ENCODE data around the gene GALNTL6.
"Not testable (repeated sequence)": the region's sequence is repeated elsewhere in the genome, so short reads cannot be mapped to it uniquely, and the experiment has no call there.

The GALNTL6 gene

DNA sequence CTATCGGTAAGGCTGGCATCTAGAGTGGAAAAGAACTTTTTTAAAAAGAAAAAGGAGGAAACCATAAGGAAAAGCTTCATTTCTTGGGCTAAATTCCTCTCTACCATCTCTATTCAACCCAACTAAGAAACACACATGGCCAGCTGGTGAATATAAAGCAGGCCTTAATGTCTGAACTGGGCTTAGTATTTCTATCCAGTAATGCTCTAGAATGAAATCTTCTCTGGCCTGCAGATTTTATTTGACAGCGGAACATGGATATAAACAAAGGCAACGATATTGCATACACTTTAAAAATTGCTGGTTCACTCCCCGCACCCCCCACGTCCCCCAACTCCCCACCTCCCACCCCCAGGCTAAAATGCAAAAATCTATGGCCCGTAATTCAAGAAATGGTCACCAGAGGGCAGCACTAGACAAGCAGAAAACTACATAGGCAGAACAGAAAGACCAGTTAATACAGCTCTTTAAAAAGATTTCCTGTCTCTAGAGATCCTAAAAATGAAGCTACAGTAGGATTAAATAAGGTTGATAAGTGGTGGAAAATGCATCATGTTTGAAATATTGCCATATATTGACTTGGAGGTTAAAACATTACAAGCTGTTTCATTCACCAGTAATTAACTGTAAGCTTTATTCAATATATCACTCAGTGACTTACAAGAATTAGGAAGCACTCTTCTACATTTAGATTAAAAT, 1200.2 kb downstream of the GALNTL6 start:
- peak in 1 of 2 donors; percentile 15 for DNase-seq (ENCODE audit: low read depth in 2 of 2)

DNA sequence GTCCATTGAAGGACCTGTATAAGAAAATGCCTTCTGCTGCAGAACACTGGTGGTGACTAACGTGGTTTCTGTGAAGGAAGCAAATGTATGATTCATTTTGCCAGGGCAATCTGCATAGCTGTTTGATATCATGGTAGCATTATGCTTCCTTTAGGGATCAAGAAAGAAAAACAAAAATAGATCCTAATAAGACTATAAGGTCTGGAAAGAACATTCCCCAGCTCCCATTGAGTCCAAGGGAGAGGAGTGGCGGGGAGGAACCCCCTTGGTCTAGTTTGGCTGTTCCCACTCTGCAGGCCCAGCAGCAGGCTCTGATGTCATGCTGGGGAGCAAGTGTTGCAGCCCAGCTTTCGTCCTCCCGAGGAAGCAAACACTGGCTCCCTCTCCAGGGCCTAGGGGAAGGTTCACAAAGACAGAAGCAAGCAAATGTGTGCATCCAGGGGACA, 1200.9 kb downstream of the GALNTL6 start:
- no peak for DNase-seq (ENCODE audit: low read depth in 2 of 2)

DNA sequence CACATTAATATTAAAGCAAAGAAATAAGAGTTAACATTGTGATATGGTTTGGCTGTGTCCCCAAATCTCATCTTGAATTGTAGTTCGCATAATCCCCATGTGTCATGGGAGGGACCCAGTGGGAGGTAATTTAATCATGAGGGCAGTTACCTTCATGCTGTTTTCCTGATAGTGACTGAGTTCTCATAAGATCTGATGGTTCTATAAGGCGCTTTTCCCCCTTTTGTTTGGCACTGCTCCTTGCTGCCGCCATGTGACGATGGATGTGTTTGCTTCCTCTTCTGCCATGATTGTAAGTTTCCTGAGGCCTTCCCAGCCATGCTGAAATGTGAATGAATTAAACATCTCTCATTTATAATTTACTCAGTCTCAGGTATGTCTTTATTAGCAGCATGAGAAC, 1201.6 kb downstream of the GALNTL6 start:
- DNase-seq (ENCODE audit: low read depth in 2 of 2), result no peak

DNA sequence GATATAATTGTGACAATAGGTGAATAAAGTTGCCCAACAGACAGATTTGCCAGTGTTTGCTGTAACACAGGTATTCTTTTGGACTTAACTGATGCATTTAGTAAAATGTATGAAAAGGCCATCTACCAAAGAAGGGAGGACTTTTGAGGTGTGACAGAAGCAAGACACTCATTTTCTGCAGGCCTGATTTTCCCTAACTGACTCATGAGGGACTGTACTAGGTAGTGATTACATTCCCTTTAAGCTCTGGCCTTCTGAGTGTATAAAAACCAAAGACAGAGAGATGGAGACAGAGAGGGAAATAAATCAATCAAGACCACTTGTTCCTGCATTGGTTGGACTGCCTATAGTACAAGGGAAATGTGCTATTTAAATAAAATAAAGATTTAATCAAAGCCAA, 1204.6 kb downstream of the GALNTL6 start:
- DNase-seq (ENCODE audit: low read depth in 2 of 2), result no peak

DNA sequence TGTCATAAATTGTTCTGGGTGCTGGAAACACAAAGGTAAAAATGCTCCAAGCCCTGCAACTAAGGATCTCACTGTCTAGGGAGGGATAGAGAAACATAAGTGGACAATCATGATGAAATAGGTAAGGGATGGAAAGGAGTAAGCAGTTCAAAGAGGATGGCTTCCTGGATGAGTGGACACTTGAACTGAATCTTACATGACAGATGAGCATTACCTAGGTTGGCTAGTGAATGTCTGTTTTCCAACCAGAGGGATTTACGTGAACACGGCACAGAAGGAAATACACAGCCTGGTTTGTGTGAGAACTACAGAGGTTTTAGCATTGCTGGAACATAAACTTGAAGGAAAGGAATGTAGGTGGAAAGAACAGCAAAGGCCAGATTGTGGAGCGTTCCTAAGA, 1205.2 kb downstream of the GALNTL6 start:
- DNase-seq (ENCODE audit: low read depth in 2 of 2), result no peak

DNA sequence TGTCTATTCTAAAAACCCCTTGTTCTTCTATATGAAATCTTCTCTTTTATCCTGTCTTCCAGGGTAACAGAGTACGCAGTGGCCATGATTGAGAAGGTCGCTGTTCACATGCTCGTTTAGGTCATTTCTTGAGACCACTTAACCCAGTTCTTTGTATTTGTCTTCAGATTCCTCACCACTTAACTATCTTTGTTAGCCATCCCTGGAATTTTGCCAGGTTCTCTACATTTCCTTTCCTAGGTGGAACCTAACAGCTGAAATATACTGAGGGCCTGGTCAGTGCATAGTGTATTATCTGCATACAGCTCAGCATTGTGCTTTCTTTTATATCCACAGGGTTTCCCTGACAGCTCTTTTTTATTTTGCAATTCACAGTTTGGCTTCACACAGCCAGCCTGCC, 1206.5 kb downstream of the GALNTL6 start:
- DNase-seq (ENCODE audit: low read depth in 2 of 2), result no peak

DNA sequence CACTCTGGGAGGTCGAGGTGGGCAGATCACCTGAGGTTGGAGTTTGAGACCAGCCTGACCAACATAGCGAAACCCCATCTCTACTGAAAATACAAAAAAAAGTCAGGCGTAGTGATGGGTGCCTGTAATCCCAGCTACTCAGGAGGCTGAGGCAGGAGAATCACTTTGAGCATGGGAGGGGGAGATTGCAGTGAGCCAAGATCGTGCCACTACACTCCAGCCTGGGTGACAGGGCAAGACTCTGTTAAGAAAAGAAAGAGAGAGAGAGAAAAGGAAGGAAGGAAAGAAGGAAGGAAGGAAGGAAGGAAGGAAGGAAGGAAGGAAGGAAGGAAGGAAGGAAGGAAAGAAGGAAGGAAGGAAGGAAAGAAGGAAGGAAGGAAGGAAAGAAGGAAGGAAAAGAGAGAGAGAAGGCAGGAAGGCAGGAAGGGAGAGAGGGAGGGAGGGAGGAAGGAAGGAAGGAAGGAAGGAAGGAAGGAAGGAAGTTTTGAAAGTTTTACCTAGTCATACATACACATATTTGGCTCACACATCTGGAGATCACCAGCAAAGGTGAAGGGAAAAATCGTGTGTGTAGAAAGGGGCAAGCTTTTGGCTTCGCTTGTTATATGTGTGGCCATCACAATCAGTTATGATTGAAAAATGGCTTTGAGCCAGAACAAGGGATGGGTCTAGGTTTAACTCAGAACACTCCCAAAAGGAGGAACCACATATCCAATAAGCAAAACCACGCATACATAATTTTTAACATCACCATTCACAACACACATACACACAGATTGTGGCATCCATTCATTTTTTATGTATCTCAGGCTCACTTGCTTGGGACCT, 1208.8 kb downstream of the GALNTL6 start:
- DNase-seq (ENCODE audit: low read depth in 2 of 2), result not testable (repeated sequence)

DNA sequence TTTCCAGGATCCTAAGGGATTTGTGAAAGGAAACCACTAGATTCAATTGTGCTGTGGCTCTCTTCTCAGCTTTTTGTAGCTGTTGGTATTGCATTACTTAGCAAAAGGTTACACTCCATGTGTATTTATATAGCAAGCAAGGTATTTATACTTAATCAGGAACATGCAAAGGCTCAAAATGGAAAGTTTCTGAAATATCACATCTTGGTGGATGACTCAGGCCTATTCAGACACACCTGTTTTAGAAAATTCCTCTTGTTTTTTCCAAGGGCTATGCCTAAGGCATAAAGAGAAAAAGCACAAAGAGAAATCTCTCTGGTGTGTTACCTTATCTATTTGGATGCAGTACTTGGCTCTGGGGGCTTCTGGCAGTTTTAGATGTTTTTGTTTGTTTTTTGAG, 1211.0 kb downstream of the GALNTL6 start:
- DNase-seq (ENCODE audit: low read depth in 2 of 2), result no peak

DNA sequence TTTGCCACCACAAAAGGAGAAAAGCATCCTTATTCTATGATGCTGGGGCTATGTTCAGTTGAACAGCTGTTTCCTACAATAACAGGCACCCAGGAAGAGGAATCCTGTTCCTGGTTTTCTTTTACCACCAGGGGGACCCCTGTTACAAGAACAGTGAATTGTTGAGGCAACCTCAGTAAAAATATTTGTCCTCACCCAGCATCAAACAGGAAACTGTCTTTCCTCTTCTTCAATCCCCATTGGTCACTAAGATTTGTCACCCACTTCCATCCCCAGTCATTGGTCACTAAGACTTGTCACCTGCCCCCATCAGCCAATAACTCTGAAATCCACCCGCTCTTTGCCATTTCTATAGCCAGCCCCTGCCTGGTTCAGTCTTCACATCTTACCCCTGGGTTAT, 1211.9 kb downstream of the GALNTL6 start:
- DNase-seq (ENCODE audit: low read depth in 2 of 2), result no peak

DNA sequence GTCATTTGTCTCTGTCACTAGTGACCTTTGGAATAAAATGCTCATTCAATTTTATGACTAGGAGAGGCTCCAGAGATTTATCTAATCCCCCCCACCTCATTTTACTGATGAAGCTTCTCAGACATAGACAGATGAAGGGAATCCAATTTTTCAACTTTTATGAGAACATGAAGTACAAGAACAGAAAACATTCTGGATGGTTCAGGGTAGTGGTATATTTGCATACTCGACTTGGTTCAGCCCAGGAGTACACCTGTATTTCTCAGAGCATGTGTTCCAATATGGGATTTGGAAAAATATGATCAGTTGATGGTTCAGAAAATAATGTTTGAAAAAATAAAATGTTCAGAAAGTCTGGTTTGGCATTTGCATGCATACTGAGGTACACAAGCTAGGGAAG, 1224.0 kb downstream of the GALNTL6 start:
- no peak for DNase-seq (ENCODE audit: low read depth in 2 of 2)

DNA sequence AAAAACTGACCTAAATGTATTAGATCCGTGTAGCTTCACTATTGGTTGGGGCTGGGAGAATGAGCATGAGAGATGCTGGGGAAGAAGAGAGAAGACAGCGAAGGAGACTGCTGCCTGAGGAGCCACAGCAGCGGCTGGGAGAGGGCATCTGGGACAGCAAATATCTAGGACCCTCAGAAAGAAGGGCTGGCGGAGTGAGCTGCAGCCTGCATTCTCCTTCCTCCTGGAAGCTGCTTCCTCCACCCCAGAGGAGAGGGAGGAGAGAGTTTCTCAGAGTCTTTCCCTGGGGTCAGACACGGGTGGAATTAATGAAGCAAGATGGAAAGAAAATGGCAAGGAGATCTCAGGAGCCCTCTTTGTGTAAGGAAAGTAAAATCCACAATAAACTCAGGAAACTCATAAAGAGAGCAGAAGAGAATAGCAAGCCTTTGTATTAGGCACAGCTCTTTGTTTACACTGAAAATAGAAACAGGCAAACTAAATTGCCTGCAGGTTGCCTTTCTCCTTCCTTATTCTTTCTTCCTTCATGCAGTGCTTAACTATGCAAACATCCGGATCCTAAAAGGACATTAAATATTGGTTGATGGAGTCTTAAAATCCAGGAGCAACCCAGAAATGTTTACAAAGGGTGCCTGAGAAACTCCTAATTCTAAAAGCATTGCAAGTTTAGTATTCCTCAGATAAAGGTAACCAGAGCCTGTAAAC, 1225.1 kb downstream of the GALNTL6 start:
- no peak for DNase-seq (ENCODE audit: low read depth in 2 of 2)

DNA sequence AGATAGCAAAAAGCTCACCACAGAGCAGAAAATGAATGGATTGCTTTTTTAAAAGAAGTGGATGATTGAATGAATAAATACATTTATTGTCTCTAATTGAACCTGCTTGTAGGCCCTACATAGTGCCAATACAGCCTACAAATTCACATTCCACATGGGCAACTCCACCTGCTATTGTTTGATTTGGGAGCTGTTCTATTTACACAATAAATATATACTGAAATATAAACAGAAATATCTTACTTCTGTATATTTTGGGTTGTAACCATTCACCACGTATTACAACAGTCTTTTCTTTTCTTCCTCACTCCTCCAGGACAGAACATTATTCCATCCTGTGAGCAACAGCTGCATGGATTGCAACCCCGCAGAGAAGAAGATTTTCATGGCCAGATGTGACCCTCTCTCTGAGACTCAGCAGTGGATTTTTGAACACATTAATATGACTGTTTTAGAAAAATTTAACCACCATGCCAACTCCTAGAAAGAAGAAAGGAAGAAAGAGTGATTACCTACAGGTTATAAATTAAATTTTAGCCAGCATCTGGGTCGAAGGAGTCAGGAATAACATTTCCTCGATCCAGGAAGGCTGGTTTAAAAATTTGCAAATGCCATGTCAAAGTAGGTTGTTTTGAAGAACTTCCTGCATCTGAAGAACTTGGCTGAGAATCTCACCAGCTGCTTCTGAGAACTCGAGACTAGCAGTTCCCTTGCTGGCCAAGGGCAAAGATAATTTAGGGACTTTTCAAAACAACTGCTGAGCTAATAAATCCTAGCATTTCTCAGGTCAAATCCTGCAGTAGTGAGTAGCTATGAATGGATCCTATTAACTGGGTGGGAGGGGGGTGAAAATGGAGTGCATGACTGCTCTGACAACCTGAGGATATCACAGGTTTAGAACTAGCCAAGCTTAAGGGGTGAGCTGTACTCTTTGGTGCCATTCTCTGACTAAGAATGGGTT, 1226.7 kb downstream of the GALNTL6 start:
- DNase-seq (ENCODE audit: low read depth in 2 of 2), result no peak

DNA sequence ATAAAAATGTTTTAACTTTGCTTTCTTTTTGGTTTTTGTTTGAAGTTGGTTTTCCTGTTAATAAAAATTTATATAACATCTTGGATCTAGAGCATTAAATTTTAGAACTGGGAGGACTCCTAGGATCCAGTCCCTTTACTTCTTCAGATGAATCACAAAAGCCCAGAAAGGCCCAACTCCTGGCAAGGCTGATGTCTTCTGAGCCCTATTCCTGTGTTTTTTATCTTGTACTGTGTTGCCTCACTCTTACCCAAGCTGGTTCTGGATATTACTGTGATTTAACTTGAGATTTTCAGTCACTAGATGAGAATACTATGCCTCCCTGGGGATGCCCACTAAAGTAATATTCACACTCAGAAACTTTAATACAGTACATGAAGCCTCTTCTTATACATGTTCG, 1228.3 kb downstream of the GALNTL6 start:
- DNase-seq (ENCODE audit: low read depth in 2 of 2), result no peak

DNA sequence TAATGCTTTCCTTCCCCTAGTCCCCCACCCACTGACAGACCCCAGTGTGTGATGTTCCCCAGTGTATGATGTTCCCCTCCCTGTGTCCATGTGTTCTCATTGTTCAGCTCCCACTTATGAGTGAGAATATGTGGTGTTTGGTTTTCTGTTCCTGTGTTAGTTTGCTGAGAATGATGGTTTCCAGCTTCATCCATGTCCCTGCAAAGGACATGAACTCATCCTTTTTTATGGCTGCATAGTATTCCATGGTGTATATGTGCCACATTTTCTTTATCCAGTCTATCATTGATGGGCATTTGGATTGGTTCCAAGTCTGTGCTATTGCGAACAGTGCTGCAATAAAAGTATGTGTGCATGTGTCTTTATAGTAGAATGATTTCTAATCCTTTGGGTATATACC, 1228.9 kb downstream of the GALNTL6 start:
- DNase-seq (ENCODE audit: low read depth in 2 of 2), result not testable (repeated sequence)

DNA sequence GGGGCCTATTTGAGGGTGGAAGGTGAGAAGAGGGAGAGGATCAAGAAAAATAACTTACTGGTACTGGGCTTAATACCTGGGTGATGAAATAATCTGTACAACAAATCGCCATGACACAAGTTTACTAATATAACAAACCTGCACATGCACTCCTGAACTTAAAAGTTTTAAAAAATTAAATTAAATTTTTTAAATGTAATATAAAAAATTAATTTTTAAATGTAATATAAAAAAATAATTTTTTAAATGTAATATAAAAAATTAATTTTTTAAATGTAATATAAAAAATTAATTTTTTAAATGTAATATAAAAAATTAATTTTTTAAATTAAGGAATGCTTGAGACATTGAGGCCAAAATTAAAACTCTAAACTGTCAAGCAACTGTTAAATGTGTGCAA, 1231.1 kb downstream of the GALNTL6 start:
- no peak for DNase-seq (ENCODE audit: low read depth in 2 of 2)

DNA sequence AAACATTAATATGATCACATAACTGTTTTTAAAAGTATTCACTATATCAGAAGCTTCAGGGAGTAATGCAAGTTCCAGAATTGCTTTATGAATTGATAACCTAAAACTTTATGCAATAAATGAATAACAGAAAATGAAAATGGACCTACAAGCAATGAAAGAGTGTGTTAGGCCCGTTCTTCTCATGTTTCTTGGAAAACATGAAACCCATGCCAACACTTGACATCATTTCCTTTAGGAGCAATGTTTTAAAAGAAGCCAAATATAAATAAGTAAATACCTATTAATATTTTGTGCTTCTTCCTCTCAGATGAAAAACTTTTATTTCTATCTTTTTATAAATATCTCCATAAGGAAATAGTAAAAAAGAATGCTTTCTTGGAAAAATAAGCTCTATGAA, 1232.4 kb downstream of the GALNTL6 start:
- DNase-seq (ENCODE audit: low read depth in 2 of 2), result no peak

DNA sequence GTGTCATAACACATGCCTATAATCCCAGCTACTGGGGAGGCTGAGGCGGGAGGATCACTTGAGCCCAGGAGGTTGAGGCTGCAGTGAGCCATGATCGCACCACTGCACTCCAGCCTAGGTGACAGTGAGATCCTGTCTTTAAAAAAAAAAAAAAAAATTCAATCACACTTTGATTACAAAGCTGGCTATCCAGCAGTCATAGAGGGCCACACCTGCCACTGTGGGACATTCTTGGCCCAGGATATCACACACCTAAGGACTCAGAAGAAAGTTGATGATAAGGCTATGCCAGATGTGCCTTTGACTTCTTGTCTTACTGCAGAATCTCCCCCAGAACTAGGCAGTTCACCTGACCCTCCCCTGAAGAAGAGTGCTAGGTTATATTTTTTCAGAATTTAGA, 1232.9 kb downstream of the GALNTL6 start:
- no peak for DNase-seq (ENCODE audit: low read depth in 2 of 2)

DNA sequence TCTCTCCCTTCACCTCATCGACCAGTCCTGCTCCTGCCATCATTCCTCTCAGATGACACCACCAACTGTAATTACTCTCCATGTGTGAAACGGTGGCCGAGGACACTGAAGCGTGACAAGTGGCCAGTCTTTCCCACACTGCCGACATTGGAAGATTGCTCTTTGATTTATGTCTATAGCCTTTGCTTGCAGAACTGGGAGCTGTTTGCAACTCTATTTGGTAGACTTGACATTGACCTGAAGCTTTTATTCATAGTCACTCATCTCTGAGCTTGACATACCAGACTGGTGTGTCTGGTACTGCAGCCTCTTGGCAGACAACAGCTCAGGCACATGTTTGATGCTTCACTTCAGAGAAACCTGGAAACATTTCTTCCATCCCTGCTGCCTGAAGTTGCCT, 1233.6 kb downstream of the GALNTL6 start:
- no peak for DNase-seq (ENCODE audit: low read depth in 2 of 2)

DNA sequence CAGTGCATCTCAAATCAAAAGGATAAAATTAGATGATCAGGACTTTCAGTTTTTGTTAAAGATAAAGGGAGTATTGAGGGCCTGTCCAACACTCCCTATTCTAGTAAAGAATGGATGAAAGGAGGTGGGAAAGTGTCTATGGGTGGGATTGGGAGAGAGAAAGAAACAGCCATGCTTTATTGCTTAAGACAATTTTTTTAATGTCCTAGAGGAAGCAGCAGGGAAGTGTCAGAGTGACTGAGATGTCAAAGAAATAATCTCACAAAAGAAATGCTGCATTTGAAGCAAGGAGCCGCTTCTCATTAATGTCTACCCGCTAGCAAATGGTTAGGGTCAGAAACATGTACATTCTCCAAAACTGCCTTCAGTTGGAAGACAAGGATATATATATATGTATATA, 1238.0 kb downstream of the GALNTL6 start:
- DNase-seq (ENCODE audit: low read depth in 2 of 2), result no peak

DNA sequence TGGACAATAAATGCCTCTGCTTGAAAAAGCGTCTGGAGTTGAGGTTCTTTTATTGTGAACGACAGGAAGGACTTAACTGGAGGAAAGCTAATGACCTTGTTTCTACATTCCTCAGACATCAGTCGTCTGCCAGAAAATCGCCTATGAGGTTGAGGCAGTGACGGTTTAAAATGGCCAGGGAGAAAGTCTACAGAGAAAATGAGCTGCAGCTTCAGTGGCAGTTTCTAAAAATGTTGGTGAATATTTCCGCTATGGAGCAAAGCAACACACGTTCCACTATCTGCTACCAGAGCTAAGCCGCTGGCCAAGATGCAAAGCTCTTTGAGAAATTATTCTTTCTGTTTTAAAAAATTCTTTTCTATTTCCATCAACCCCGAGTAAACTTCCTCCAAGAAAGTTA, 1238.5 kb downstream of the GALNTL6 start:
- no peak for DNase-seq (ENCODE audit: low read depth in 2 of 2)

DNA sequence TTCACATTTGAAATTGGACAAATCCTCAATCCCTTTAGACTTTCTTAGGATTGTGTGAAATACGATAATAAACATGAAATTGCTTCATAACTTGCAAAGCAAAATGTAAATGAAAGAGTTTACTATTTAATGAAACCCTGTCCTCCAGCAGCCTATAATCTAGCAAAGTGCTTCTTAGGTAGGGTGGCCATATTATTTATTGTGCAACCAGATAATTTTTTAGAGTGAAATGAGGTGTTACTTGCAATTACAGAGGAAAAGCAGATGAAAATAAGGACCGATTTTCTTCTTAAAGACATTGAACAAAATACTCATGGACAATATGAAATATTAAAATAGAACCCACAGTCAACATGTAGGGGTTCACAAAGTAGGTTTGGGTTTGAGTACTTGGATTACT, 1239.2 kb downstream of the GALNTL6 start:
- no peak for DNase-seq (ENCODE audit: low read depth in 2 of 2)

DNA sequence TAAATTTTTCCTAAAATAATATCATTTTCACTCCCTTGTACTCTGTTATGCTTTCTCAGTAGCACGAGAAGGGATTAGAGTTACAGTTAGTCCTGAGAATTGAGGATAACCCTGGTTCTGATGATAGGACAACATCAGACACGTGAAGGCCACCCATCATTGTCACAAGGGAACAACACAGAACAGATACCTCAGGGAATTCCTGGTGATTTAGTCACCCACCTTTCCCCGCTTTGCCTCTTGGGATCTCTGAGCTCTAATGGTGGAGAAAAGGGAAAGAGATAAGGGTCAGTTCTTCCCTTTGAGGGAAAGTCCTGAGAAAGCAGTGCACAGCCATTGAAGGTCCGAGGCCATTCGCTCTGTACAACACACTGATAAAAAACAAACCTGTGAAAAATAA, 1243.1 kb downstream of the GALNTL6 start:
- DNase-seq (ENCODE audit: low read depth in 2 of 2), result no peak

All from stimulated activated CD8-positive, alpha-beta memory T cell treated with anti-CD3 and anti-CD28 coated beads, Interleukin-15, amount 100 ng/mL, for 48 hours (primary cell).